ENCODE measurements around the gene APLNR. TPM values are rescaled to one million over a fixed set of nuclear protein-coding genes. Genes with fewer than 3 reads are reported as not detected.

APLNR gene
- polyA plus RNA-seq, 1 of the 3 experiments (the other 2 are of a cell fraction) = 0.03 TPM

GRCh38 chr11:57214098-57214417 is 23.0 kb downstream of the APLNR start:
- H3F3A ChIP-seq (replicated peaks; ENCODE audit: insufficient read depth) = no peaks in the 10 kb centered on the region
- H4K20me1 ChIP-seq (ENCODE audit: insufficient read depth) = no peaks in the 10 kb centered on the region
- H3K4me3 ChIP-seq (ENCODE audit: low read depth in 2 of 2, low read length in 1 of 2) = no peak overlapping the region
- no peak for DNase-seq
- CTCF ChIA-PET = interaction anchor here (1.5 kb wide), 1 partner anchor 373 kb away, joined by 5 read pairs; no protein-coding TSS in a partner anchor
- no peaks in the 10 kb centered on the region for H3K27me3 ChIP-seq (ENCODE audit: insufficient read depth)
- H3K9me2 ChIP-seq = no peaks in the 10 kb centered on the region
- POLR2A ChIA-PET = no interaction called here
- TF ChIP-seq SMC3 (IDR thresholded peaks at IDR 0.05; ENCODE audit: low read depth, low read length) (no peak), MEF2A (IDR thresholded peaks at IDR 0.05; ENCODE audit: borderline replicate concordance, low read depth) (no peak), IRF3 (IDR thresholded peaks at IDR 0.05; ENCODE audit: low read depth, low read length) (no peak), ZBTB33 (IDR thresholded peaks at IDR 0.05; ENCODE audit: borderline replicate concordance, low read depth) (no peak), USF1 (IDR thresholded peaks at IDR 0.05; ENCODE audit: borderline replicate concordance, low read depth) (no peak), NFIC (IDR thresholded peaks at IDR 0.05; ENCODE audit: borderline replicate concordance) (no peak), REST (IDR thresholded peaks at IDR 0.05; ENCODE audit: low read depth, low read length) (no peak), TCF12 (IDR thresholded peaks at IDR 0.05) (no peak), ELF1 (IDR thresholded peaks at IDR 0.05) (no peak)
- H3K4me2 ChIP-seq = peak overlapping the region; percentile 11; the same call in 1 of the 2 replicates
- peak overlapping the region; percentile 83; the same call in 1 of the 2 replicates for H2AFZ ChIP-seq (ENCODE audit: low read depth)
- no peak overlapping the region for H3K9ac ChIP-seq
- no peaks in the 10 kb centered on the region for H3K9me3 ChIP-seq
- H3K79me2 ChIP-seq (ENCODE audit: insufficient read depth) = no peaks in the 10 kb centered on the region
- no peaks in the 10 kb centered on the region for H3K36me3 ChIP-seq (replicated peaks in 1 of 2; ENCODE audit: control insufficient read depth in 1 of 2, insufficient read depth in 2 of 2, low read length in 1 of 2)
- H3K4me1 ChIP-seq (ENCODE audit: control insufficient read depth in 1 of 2, insufficient read depth in 2 of 2, low read depth in 1 of 2, low read length in 1 of 2) = peaks cover 4 to 11% of the 10 kb centered on the region in 2 experiments; a peak in 2 of 4 replicates
- H3K27ac ChIP-seq (ENCODE audit: low read depth in 2 of 2, low read length in 1 of 2) = peak overlapping the region in 1 of 2 experiments; percentile 13; a peak in 1 of 4 replicates
- 81% methylated on average over 2 of the region's 2 CpGs for WGBS (ENCODE audit: low lambda C conversion rate)
